Activated T-cell treated with anti-CD3 and anti-CD28 coated beads, Interleukin-2, amount 50 U/mL, for 1 hour (primary cell): ENCODE results near the gene TSPOAP1.

ENCODE experiments used
- DNase-seq: peaks from one replicate; pipeline ENCODE4 v3.0.0-alpha.2; 2020

Gene TSPOAP1

DNA sequence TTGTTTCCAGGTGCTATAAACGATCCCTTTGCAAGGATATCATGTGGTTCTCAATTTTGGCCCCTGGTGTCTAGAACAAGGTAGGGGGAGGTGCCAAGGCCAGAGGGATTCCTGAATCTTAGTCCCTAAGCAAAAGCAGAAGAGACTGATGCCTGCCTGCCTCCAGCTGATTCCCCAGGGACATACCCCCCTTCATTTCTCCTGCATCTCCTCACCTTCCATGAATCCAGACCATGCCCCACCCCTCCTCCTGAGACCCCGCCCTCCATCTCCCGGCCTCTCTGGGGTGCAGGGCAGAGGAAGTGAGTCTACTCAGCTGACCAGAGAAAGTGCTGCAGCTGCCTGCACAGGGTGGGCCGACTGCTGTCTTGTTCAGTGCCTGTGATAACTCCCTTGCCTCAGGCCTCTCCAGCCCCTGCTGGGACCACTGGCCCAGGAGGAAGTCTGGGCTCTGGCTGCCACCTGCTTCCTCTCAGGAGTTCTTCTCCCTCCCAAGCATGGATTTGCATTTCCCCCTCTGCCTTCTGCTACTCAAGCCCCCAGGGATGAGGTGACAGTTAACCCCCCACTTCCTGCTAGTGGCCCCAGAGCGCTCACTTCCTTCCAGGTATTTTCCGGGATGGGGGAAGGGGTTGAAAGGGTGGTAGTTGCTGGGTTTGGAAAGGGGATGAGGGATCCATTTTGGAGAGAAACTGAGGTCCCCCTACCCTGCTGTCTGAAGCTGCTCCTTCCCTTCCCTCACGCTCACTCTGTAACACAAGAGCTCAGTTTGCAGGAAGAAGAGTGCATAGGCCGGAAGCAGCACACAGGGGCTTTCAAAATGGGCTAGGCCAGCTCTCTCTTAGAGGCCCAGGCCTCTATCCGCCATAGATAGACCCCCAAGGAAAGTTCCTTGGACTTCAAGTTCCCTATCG is 10.5 kb upstream of the TSPOAP1 start:
- peak; percentile 54 for DNase-seq

DNA sequence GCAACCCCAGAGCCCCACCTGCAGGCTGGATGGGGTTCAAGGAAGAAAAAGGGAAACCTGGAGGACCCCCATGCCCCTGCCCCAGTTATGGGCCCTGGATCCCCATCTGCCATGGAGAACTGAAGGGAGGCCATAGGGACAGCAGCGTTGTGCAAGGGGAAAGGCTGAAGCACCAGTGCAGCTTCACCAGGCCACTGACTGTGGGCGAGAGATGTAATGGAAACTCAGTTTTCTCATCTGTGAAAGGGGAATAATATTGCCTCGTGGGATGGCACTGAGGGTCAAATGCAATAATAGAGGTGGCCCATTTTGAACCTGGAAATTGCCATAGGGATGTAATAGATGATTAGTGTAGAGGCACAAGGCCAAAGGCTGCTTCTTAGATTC is 9.9 kb upstream of the TSPOAP1 start:
- no peak for DNase-seq

DNA sequence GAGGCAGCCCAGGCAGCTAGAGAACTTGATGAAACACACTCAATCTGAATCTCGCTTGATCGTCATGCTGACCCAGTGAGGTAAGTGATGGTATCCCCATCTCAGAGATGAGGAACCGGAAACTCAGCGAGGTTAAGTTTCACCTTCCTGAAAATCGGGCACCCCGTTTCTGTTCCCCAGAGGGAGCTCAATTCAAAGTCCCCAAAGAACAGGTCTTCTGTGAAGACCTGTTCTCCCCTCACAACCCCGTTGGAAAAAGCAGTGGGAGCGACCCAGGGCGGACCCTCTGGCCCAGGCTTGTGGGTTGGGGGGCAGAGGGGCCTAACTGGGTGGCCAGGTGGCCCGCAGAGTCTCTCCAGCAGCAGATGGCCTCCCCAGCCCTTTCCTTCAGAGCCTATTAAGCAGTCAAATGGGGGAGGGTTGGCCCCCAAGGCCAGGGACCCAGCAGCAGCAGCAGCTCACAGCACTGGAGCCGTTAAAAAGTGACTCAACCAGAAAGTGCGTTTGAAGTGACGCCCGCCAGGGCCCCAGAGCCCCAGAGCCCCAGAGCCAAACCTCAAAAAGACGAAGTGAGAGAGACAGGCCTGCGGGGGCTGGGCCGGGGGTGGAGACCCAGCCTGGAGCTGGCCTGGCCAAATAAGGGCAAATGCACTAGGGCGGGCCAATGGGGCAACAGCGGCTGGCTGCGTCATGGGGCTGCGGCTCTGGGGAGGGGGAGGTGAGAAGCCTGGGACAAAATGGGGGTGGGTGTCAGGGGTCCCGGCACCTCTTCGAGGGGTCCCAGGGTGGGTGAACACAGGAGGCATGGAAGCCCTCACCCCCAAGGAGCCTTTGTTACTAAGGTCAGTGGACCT is 9.2 kb upstream of the TSPOAP1 start:
- peak; percentile 91 for DNase-seq

DNA sequence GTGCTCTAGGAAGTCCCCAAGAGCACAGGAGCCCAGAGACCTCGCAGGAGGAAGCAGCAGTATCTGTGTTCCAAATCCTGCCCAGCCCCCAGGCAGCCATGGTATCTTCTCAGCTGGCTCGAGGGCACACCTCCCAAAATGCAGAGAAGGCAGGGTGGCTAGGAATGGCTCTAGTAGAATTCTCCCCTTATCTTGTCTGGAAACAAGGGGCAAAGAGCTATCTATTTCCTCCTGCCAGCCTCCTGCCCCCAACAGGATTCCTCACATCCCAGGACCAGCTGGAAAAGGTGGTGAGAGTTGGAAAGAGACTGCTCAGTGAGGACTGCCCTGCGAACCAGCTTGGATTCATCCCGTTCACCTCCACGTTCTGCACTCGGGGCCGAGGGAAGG is 8.6 kb upstream of the TSPOAP1 start:
- DNase-seq = peak; percentile 67

DNA sequence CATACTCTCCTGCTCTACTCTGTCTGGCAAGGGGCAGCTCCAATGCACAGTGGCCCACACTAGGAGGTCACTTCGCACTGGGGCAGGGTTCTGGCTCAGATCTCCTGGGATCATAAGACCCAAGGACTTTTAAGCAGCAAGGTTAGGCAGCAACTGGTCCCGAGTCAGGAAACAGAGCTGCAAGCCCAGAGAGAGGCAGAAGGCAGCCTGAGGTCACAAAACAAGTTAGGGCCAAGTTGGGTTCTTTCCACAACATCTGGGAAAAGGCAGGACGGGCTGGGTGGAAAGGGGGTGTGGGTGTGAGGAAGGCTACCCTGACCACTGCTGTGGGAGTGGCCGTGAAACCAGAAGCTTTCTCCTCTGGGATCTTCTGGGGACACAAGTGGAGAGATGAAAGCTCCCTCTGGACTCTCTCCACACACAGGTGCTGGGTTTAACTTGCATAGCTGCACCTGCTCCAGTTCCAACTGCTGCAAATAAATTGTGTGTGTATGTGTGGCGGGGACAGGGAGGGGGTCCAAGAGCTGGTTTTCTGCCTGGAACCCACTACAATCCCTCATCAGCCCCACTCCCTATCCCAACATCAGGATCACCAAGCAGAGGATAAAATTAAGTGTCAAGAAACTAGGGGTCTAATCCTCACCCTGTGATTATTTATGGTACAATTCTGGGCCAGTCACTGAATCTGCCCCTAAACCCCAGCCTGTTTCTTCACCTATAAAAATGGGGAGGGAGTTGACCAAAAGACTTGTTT is 8.0 kb upstream of the TSPOAP1 start:
- DNase-seq = peak; percentile 49

DNA sequence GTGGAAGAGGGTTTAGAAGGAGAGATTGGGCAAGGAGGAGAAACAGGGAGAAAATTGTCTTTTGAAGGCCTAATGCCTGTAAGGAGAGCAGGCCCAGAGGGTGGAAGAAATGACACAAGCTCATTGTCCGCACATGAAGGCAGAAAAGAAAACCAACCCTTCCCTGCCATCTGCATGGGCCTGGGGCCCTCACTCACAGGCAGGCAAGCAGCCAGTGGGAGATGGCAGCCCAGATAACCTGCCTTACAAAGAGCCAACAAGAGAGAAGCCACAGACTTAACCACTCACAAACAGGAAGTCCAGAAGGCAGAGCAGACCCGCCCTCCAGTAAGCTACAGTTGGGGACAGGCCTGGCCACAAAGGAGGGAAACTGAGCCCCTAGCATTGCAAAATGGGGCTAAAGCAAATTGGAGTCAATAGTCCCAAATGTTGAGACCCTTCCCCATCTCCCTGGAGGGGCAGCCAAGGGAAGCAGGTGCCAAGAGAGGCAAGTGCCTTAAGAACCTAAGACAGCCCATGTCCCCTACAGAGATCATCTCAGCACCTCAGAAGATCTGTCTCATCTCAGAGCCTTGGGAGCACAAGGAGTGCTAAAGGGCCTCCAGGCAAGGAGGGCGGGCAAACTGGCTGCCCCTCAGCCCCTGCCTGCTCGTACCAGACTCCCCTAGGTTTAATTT is 7.3 kb upstream of the TSPOAP1 start:
- peak; percentile 71 for DNase-seq

DNA sequence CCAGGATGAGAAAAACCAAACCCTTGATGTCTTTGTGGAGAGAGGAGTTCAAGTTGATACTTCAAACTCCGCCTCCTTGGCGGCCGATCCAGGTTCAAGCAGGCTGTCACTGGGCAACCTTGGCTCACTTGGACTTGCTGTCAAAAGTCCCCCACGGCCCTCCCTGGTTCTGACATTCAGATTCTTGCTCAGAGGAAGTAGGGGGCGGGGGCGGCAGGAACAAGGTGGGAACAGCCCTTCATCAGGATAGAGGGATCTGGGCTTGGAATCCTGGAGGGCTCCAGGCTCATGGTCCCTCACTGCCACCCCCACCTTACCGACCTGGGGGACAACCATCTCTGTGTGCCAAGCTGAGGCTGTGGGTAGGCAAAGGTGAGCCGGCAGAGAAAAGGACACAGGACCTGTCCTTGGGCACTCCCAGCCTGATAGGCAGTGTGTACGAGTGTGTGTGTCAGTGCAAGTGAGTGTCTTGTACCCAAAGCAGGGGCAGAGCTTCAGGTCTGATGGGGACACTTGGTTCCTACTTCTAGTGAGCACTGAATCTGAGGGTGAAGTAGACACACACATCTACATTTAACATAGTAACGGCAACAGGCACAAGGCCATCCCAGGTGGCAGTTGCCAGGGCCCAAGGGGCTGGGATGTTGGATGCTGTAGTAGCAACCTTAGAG is 6.6 kb upstream of the TSPOAP1 start:
- DNase-seq = peak; percentile 47

DNA sequence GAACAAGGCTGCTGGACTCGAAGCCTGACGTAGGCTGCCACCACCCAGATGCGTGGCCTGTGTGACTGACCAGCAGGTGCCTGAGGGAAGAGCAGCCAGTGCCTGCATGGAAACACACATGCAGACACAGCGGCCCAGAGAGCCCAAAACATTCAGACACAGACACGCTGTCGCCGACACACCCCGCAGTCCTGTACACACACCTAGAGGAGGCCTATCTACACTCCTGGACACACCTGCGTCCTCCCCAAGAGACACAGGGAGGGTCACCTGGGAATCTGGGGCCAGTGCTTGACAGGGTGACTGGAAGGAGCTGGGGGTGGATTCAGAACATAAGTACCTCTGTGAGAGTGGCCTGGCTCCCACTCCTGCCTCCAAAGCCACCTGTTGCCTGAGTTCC is 6.1 kb upstream of the TSPOAP1 start:
- no peak for DNase-seq

DNA sequence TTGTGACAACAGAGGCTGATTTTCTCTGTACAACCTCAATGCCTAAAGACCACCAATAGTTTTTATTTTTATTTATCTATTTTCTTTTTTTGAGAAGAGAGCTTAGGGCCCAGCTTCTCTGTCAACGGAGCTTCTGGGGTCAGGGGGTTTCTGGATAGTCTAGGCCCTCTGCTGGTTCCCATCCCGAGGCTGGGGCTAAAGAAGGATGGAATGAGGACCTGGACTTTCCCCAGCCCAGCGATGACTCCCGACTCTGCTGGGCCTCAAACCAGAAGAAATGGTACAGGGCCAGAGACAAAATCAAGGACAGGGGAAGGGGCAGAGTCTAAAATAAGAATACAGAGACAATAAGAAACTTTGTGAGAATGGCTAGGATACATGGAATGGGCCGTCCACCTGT is 5.7 kb upstream of the TSPOAP1 start:
- DNase-seq = no peak

DNA sequence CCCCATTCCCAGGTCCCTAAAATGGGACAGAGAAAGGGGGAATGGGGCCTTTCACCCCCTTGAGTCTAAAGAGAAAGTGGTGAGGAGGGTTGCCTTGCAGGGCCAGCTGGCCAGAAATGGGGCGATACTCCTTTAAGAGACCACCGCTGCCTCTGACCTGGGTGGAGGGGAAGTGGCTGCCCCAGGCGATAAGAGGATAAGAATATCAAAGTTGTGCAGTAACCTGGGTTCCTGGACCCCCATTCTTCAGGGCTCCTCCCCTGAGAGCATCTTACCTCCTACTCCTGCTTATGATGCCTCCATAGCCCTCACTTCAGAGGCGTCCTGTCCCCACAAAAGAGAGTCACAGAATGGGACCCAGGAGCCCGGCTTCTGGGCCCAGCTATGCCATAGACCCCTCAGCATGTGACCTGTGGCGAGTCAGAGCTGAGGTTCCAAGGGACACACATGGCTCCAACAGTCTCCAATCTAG is 5.2 kb upstream of the TSPOAP1 start:
- peak; percentile 31 for DNase-seq

DNA sequence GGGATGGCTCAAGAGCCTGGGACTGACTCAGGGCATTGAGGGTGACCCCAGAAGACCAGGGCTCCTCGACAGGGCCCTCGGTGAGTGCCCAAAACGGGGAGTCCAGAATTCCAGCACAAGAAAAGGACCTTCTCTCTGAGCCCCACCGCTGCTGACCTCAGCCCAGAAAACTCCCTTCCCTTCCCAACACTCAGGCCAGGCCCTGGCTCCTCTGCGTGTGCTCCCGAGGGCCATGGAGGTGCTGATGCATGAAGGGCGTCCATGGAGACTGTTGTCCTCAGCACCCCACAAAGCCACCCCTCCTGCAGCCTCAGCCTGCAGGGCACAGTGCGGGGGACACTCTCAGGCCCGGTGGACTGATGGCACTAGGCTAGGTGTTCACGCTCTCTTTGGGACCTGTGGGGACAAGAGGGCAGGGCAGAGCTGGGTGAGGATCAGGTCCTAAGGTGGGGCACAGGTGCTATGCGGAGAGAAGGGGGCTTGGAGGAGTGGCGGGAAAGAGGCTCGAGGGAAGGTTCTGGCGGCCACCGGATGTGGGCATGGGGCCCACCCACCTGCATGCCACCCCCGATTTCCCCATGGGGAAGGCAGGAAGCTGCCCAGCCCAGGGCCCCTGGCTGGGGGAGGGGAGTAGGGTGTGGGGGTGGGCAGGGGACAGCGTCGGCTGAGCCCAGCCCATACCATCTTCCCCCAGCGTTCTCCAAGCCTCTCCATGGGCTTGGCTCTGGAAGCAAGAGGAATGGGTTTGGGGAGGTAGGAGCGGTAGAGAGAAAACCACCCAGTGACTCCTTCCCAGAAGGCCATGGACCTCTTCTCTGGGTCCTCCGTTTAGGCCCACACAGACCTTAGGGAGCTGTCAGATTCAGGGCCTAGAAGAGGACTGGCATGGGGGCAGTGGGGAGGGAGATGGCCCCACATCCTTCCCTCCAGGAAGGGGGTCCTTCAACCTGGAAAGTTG is 4.5 kb upstream of the TSPOAP1 start:
- DNase-seq = peak; percentile 48

DNA sequence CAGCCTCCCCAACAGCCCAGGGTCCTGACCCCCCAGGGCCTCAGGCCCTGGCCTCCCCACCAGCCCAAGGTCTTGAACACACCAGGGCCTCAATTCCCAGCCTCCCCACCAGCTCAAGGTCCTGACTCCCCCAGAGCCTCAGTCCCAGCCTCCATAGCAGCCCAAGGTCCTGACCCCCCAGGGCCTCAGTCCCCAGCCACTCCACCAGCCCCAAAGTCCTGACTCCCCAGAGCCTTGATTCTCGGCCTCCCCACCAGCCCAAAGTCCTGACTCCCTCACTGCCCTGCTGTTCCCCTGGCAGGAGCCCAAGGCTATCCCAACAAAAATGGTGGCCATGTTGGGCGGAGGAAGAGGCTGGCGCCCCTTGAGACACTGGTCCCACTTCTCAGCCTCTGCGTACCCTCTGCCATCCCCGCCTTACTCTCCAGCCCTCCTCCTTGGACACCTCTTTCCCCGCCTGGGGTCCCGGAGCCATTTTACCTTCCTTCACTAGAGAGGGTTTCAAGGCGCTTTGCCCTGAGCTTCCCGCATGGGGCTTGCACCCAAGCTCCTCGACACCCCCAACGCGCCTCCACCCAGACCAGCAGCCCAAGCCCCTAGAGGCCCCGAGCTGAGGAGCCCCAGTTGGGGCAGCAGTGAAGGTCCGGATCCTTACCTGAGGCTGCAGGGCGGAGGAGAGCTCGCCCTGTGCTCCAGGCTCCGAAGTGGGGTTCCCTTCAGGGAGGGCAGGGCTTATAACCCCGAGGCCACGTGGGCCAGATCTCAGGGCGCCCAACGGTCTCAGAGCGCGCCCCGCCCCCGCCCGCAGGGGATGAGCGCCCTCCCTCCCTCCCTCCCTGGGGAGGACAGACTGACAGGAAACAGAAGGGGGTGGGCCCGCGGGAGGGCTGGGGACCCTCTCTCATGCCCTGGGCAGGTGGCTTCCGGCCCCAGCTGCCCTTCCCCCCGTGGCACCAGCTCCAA is 3.5 kb upstream of the TSPOAP1 start:
- DNase-seq = peak; percentile 89

DNA sequence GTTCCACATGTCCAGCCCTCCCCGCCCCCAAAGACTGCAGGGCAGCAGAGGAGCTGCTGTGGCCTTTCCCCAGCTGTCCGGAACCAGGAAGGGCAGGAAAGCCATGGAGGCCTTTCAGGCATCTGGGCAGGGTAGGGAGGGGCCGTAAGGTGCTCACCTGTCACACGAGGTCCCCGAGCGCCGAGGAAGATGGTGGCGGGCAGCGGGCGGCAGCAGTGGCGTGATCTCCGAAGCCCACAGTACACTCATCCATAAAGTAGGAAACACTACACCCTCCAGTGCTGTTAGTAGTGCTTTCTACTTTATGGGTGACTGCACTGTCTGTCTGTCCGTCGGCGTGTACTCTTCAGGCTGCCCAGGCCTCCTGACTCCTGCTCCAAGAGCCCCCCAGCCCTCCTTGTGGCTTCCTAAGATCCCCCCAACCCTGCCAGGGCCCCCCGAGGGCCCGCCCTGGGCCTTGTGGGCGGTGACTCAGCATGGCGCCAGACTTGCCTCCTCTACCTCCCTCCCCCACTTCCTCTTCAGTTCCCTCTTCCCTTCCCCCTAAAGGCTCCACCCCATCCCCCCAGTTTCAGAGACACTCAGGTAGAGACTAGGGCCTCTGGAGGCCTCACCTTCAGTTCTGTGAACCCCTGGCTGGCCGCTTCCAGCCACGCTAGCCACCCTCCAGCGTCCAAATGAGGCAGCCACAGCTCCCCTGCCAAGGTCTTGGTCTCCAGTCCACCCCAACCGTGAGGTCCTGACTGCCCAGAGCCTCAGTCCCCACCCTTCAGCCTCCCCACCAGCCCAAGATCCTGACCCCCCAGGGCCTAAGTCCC is 2.6 kb upstream of the TSPOAP1 start:
- DNase-seq = peak; percentile 81

DNA sequence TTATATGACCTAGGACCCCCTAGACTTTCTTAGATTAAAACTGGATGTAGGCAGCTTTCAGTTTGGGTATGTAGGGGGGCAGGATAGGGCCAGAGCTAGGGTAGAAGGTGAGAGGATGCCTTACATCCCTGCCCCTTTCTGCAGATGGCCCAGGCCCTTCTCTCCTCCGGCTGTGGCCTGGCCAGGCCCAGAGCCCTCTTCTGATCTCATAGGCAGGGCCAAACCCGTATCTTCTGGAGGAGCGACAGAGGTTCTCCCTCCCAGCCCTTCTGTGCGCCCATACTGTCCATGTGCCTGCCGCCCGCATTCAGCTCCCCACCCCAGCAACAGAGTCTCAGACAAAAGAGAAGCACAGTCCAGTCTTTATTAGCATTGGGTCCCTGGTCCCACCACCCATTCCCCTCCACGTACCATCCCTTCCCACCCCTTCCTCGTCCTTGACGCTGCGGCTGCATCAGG is 2.0 kb upstream of the TSPOAP1 start:
- peak; percentile 60 for DNase-seq

DNA sequence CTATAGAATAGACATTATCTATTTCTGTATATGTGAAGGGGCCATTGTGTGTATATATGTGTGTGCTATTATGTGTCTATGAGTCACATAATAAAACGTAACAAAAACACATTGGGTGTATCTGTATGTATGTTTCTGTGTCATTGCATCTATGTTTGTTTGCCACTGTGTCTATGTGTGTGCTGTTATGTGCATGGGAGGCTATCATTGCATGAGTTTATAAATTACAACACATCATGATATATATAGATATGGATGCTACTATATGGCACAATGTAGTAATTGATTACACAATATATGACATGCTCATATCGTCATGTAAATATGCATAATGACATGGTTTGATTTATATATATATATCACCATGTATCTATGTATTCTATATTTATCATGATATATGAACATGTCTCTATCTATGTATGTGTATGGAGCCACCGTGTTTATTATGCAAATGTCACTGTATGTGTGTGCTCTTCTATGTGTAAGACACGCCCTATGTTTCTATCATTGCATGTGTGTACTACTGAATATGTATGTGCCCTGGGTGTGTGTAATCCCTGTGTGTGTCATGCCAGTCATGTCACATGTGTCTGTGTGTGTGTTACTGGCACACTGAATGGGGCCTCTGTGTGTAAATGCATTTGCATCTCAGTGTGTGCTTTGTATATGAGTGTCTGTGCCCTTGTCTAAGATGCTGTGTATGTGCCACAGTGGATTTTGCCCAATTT is 1.4 kb upstream of the TSPOAP1 start:
- DNase-seq = peak; percentile 50

DNA sequence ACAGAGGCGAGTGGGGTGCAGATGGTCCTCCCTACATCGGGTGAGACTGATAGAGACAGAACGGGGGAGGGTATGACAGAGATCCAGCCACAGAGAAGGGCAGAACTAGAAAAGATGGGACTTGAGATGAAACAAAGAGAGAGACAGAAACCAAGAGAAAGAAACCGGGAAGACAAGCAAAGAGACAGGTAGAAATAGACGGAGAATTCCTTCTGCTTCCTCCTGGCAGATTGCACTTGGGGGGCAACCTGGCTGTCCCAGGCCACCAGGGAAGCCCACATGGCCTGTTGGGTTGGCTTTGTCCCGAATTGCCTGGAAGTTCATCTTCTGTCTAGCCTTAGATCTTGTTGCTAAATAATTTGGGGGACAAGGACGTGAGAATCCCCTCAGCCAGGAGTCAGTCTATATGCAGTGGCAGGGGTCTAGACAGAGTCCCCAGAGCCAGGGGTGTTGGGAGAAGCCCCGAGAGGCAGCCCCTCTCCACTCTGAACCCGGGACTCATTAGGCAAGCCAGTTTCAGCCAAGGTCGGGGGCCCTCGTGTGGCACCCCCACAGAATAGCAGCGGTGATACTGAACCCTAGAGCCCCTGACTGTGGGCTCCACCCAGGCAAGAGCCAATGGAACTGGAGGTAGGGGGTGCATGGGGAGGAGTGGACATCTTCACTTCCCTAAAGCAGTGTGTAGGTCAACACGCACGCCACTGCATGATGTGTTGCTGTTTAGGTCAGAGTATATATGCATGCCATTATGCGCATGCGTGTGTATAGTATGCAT is 627 bp upstream of the TSPOAP1 start:
- peak; percentile 83 for DNase-seq
